Cerebellar cortex (tissue), 1 donor: ENCODE measurements around the gene HUNK.
"Not testable (repeated sequence)": the region's sequence is repeated elsewhere in the genome, so short reads cannot be mapped to it uniquely, and the experiment has no call there.

ENCODE experiments used
- DNase-seq: peaks from one replicate; pipeline ENCODE4 v3.0.0-alpha.2; 2015; ENCODE audit warnings: low spot score

Gene HUNK

GRCh38 chr21:31872452-31873274 is at the start of gene HUNK:
Gene HUNK, plus strand, starts transcription at chr21:31873020. Its CDS starts 655 bp downstream, at chr21:31873675.
- DNase-seq = no peak

GRCh38 chr21:31829736-31830472 is 42.9 kb upstream of the HUNK start:
- DNase-seq = no peak

GRCh38 chr21:31830701-31831100 is 42.1 kb upstream of the HUNK start:
- DNase-seq = no peak

GRCh38 chr21:31837041-31837440 is 35.8 kb upstream of the HUNK start:
- no peak for DNase-seq

DNA sequence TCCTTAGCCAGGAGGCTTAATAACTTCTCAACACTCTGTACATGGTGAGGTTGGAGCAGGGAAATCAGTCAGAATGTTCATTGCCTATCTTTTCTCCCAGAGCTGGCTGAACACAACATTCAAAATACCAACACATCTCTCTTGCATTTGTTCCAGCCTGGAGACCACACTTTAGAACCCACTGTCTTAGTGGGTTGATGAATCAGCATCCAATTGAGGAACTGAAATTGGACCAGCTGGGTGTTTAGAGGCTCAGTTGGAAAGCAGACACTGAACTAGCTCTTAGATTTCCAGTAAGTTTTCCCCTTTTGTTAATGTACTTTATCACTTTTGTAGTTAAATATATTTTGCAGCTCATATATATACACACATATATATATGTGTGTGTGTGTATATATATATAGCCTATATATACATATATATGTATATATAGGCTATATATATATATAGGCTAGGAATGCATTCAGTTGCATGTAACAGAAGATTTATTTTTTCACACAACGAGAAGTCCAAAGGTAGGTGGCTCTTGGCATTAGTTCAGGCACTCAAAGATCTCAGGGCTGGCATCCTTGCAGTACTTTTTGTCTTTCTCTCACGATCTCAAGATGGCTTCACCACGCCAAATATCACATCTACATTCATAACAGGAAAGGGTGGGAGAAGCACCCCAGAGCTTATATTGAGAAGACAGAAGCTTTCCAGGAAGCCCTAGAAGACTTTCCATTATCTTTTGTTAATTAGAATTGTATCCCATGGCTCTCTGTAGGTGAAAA is 35.0 kb upstream of the HUNK start:
- DNase-seq = no peak

DNA sequence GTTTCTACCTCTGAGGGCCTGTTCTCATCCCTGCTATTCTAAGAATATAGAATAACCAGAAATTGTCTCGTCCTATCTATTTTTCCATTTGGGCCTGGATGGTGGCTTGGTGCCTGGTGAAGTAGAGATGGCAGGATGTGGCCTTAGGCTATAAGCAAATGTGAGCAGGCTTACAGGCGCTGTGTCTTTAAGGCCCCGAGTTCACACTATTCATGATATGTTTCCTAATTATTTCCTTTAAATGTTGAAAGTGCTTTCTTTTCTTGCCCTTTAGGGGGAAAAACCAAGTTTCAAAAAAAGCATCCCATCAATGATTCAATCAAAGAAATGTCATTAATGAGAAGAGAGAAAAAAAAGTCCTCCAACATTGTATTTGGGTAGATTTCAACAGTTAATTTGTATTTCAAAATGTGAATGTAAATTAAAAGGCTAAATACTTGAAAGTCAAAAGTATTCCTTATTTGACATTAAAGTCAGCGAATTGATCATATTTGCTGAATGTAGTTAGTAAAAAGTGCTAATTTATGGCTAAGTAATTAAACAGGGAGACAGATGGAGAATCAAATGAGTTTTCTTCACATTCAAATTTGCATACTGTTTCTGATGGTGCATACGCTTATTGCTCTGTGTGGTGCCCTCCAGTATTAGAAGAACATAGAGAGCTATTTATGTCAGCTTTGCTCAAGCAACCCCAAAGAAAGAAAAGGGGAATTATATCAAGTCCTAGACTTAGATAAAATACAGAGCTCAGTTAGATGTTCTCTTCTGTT is 34.0 kb upstream of the HUNK start:
- DNase-seq = peak; percentile 3

GRCh38 chr21:31844206-31844605 is 28.6 kb upstream of the HUNK start:
- no peak for DNase-seq

GRCh38 chr21:31845151-31845729 is 27.6 kb upstream of the HUNK start:
- no peak for DNase-seq

DNA sequence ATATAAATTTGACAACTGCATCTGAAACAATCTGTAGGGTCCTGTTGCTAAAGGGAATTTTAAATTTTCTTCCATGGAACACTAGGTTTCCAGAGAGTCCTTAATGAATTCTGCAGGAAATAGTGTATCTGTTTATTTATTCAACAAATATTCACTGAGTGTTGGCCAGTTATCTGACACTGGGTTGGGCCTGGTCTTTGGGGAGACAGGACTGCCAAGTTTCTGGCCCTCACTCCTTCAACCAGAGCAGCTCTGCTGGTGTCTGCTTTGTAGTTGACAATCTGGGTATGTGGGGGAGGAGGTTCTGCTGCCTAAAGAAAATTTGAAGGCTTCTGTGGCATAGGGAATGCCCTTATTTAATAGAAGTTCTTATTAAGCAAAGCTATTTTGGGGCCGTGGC is 26.1 kb upstream of the HUNK start:
- no peak for DNase-seq

GRCh38 chr21:31847761-31848160 is 25.1 kb upstream of the HUNK start:
- no peak for DNase-seq

GRCh38 chr21:31848326-31848985 is 24.4 kb upstream of the HUNK start:
- DNase-seq = no peak

GRCh38 chr21:31850886-31851285 is 21.9 kb upstream of the HUNK start:
- DNase-seq = no peak

DNA sequence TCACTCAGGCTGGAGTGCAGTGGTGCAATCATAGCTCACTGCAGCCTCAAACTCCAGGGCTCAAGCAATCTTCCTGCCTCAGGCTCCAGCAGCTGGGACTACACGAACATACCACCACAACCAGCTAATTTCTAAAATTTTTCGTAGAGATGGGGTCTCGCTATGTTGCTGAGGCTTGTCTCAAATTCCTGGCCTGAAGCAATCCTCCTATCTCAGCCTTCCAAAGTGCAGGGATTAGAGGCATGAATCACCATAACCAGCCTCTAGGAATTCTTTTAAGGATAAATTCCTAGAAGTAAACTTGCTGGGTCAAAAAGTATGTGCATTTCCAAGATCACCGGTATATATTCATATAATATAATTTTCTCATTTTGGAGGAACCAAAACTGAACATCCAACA is 17.6 kb upstream of the HUNK start:
- no peak for DNase-seq

DNA sequence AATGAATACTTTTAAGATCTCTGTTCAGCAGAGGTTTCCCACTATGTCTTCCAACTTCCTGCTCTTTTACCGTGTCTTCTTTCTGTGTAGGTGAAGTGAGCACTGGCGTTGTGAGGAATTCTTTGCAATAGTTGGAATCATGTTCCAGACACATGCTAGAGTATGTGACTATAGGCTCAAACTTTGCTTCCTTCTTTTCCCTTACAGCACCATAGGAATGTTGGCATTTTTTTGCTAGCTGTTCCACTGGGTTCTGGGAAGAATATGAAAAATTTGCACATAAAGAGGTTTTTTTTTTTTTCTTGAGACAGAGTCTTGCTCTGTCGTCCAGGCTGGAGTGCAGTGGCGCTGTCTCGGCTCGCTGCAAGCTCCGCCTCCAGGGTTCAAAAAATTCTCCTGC is 15.7 kb upstream of the HUNK start:
- no peak for DNase-seq

GRCh38 chr21:31857631-31858030 is 15.2 kb upstream of the HUNK start:
- not testable (repeated sequence) for DNase-seq

- no peak for DNase-seq
Observed at GRCh38 chr21:31860851-31861250, 12.0 kb upstream of the HUNK start.

- DNase-seq = no peak
Observed at GRCh38 chr21:31862078-31862477, 10.7 kb upstream of the HUNK start.

DNA sequence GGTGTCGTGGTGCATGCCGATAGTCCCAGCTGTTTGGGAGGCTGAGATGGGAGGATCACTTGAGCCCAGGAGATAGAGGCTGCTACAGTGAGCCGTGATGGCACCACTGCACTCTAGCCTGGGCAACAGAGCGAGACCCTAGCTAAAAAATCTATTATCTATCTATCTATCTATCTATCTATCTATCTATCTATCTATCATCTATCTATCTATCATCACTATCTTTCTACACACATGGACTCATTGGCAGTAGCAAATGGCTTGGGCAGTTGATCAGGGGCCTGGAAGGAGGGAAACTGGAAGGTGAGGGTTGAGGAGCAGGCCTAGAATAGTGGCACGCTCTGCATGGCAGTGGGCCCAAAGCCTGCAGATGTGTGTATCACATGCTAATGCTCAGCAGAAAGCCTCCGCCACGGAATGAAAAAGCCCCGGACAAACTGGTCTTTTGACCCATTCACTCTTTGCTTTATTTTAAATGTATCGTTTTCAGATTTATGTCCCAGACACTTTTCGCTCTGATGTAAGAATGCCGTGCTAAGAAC is 7.3 kb upstream of the HUNK start:
- no peak for DNase-seq

- DNase-seq = peak; percentile 85
Observed at GRCh38 chr21:31866077-31866511, 6.7 kb upstream of the HUNK start.

GRCh38 chr21:31869750-31870149 is 3.1 kb upstream of the HUNK start:
- no peak for DNase-seq
